Activated naive CD8-positive, alpha-beta T cell (primary cell): ENCODE data around the gene CHCHD6.

ENCODE experiments used
- H3K27ac Mint-ChIP-seq: one replicate; pipeline ENCODE4 v1.8.0; 2021; ENCODE audit warnings: mixed read lengths
- H3K27me3 Mint-ChIP-seq: one replicate; pipeline ENCODE4 v1.8.0; 2021; ENCODE audit warnings: mixed read lengths
- H3K36me3 Mint-ChIP-seq: one replicate; pipeline ENCODE4 v1.8.0; 2021; ENCODE audit warnings: mixed read lengths
- H3K4me1 Mint-ChIP-seq: one replicate; pipeline ENCODE4 v1.8.0; 2021; ENCODE audit warnings: low read depth, mixed read lengths
- H3K4me3 Mint-ChIP-seq: one replicate; pipeline ENCODE4 v1.8.0; 2021; ENCODE audit warnings: mild to moderate bottlenecking, mixed read lengths
- H3K9me3 Mint-ChIP-seq: one replicate; pipeline ENCODE4 v1.8.0; 2021; ENCODE audit warnings: low read depth, mixed read lengths

Gene CHCHD6

DNA sequence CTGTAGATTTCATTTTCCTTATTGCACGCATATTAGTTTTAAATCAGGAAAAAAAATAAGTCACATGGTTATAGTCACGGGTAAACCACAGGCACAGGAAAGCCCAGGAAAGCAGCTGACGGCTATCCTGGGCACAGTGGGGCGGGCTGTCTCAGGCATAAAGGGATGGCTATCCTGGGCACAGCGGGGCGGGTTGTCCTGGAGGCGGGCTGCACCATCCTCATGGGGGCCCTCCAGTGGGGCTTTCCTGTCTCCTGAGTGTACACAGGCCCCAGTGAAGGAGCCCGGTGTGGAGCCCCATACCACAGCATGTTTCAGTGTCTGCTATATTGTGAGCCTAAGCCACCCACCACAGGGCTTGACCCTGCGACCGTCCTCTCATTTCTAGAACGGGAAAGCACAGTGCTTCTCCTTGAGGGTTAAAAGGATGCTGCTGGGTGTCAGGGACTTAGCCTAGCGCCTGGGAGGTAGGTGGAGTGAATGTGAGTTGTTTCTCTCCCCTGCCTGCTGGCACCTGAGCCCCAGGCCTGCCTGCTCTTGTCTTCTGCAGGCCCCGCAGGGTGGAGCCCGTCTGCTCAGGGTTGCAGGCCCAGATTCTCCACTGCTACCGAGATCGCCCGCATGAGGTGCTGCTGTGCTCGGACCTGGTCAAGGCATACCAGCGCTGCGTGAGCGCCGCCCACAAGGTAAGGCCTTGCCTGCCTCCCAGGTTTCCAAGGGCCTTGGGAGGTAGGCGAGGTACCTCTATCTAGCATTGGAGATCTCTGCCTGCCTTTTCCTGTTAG lies 253.0 kb downstream of the CHCHD6 start:
- Mint-ChIP-seq H3K27ac (no peak overlapping the region), H3K27me3 (no peaks in the 10 kb centered on the region), H3K9me3 (no peaks in the 10 kb centered on the region), H3K4me1 (no peaks in the 10 kb centered on the region), H3K4me3 (no peak overlapping the region), H3K36me3 (no peaks in the 10 kb centered on the region)

DNA sequence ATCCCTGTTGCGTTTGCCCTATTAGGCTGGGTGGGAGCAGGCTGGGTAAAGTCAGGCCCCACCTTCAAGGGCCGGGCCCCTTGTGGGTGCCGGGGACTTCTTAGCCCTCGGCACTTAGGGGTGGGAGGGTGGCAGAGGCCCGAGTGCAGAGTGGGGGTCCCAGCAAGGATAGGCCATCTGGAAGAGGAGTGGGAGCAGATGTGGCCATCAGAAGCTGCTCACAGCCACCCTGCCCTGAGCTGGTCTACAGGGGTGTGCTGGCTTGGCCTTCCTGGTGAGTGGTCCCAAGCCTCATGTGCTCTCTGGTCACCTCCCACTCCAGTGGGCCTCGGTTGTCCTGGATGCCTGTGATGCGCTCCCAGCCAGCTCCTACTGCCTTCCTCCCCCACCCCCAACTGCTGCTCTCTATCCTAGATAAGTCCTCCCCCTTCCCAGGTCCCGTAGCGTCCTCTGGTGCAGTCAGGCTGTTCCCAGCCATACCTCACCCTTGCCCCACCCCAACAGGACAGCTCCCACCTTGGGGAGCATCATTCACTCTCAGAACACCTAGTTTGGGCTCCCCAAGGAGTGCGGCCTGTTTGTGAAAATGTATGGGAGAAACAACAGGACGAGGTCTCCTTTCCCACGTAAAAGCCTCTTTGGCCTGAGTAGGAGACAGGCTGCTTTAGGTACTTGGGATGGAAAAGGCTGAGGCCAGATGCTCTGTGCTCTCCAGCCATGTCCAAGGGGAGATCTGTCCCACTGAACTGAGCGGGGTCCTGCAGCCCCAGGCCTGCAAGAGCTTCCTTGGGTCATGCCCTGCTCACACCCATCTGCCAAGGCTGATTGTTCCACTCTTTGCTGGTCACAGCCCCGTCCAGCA lies 254.0 kb downstream of the CHCHD6 start:
- H3K9me3 Mint-ChIP-seq = no peaks in the 10 kb centered on the region
- H3K27me3 Mint-ChIP-seq = no peaks in the 10 kb centered on the region
- H3K4me3 Mint-ChIP-seq = no peak overlapping the region
- H3K36me3 Mint-ChIP-seq = no peaks in the 10 kb centered on the region
- no peak overlapping the region for H3K27ac Mint-ChIP-seq
- H3K4me1 Mint-ChIP-seq = no peaks in the 10 kb centered on the region

DNA sequence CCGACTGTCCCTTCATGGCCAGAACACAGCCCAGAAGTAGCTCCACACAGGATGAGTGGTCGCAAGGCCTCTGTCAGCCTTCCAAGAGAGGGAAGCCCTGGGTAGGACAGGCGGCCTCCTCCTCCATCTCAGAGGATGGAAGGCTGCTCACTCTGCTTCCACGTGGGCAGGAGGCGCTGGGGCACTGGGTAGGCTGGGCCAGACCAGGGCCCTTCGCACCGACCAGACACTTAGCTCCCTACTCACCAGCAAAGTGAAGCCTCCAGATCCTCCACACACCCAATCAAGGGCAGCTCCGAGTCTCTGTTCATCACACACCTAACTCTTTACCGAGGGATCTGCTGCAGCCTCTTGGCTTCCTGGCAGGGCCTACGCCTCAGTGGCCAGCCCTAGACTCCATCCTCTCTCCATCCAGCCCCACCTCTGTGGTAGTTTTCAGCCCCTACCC lies 254.6 kb downstream of the CHCHD6 start:
- Mint-ChIP-seq H3K27me3 (no peaks in the 10 kb centered on the region), H3K4me3 (no peak overlapping the region), H3K4me1 (no peaks in the 10 kb centered on the region), H3K36me3 (no peaks in the 10 kb centered on the region), H3K27ac (no peak overlapping the region), H3K9me3 (no peaks in the 10 kb centered on the region)

DNA sequence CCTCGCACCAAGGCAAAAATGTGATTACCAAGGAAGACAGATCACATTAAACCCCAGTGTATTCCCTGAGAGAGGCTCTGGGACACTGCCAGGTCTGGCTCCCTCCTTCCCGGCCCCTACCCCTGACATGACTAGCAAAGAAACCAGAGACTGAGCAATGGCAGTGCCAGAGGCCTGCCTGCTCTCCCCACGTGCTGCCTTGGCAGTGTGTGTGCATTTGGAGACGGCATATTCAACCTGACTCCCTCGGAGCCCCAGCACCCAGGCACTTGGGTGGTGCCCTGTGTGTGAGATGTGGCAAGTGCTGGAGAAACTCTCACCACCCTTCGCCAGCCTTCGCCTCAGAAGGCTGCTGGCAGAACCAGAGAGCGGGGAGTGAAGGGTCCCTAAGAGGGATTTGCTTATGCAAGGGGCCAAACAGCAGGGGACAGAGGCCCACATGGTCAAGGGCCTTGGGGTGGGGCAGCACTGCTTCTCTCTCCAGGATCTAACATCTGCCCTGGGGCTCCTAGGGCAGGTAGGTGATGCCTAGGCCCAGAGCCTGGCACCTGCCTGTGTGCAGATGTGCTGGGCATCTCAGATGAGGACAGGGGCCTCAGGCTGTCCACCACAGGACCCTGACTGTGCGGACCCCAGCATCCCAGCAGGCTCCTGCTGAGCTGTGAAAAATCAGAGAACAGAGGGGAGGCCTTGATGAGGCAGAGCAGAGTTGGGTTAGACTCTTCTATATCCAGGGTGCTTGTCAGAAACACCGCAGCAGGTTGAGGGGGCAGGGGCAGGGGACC lies 255.3 kb downstream of the CHCHD6 start:
- Mint-ChIP-seq H3K4me3 (no peak overlapping the region), H3K9me3 (no peaks in the 10 kb centered on the region), H3K27me3 (no peaks in the 10 kb centered on the region), H3K4me1 (no peaks in the 10 kb centered on the region), H3K27ac (no peak overlapping the region), H3K36me3 (no peaks in the 10 kb centered on the region)

DNA sequence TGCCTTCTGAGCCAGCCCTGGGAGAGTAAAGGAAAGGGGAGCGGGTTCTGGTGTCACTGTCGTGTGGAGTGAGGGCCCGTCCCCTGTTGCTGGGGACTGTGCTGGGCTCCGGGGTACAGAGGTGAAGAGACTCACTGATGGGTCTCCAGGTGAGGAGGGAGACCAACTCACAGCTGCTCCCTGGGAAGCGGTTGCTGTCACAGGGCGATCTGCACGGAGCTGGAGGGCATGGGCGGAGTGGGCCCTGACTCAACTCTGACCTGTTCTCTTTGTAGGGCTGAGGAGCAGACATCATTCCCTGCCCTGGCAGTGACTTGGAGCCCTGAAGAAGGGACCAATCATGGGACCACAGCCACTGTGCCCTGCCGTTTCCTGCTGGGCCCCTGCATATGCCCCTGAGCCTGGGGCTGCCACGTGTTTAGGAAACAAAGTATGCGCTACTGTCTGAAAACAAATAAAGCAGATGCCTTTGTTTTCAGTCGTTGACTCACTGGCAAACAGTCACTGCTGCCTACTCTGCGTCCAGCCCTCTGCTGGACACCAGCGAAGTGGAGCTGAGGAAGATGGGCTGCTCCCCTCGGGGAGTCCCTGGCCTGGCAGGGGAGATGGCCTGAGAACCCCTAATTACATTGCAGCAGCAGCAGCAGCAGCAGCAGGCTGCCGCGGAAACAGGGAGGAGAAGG lies 256.0 kb downstream of the CHCHD6 start:
- H3K4me3 Mint-ChIP-seq = no peak overlapping the region
- no peaks in the 10 kb centered on the region for H3K36me3 Mint-ChIP-seq
- H3K27ac Mint-ChIP-seq = no peak overlapping the region
- H3K9me3 Mint-ChIP-seq = no peaks in the 10 kb centered on the region
- no peaks in the 10 kb centered on the region for H3K27me3 Mint-ChIP-seq
- no peaks in the 10 kb centered on the region for H3K4me1 Mint-ChIP-seq

DNA sequence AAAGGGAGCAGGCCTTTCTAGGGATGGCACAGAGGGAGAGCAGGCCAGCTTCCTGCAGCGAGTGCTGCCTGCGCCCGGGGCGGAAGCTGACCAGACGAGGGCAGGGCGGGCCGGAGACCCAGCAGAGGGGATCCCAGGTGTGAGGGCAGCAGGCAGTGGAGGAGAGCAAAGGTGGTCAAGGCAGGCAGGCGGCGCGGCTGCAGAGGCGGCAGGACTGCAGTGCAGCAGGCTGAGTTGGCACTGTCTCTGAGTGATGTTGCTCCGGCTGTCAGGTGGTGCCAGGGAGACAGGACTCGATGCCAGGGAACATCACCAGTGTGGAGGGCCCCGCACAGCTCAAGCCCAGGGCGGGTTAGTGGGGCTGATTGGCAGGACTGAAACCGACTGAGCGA lies 256.6 kb downstream of the CHCHD6 start:
- no peaks in the 10 kb centered on the region for H3K9me3 Mint-ChIP-seq
- H3K36me3 Mint-ChIP-seq = no peaks in the 10 kb centered on the region
- H3K4me1 Mint-ChIP-seq = no peaks in the 10 kb centered on the region
- H3K27me3 Mint-ChIP-seq = no peaks in the 10 kb centered on the region
- H3K27ac Mint-ChIP-seq = no peak overlapping the region
- no peak overlapping the region for H3K4me3 Mint-ChIP-seq

DNA sequence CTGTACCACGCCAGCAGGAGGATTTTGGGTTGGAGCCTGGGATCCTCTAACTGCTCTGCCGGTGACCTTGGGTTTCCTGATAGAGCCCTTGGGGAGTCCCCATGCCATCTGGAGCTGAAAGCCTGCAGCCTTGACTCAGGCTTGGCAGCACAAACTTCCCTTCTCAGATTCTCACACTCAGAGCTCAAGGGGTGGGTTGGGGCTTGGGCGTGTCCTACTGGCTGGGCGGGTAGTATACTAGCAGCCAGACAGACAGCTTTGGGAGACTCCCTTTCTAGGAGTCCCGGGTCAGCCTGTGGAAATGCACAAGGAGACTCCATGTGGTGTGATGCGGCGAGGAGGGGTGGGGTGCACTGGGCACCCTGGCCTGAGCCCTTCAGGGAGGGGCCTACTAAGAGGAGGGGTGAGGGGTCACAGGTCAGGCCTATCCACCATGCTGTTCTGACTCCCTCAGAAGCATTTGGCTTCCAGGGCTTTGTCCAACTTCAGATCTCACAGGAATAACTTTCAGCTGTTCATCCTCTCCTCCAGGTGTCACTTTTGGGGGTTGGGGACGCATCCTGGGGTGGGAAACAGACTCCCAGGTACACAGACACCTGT lies 257.3 kb downstream of the CHCHD6 start:
- H3K4me3 Mint-ChIP-seq = no peak overlapping the region
- H3K27ac Mint-ChIP-seq = no peak overlapping the region
- H3K9me3 Mint-ChIP-seq = no peaks in the 10 kb centered on the region
- H3K36me3 Mint-ChIP-seq = no peaks in the 10 kb centered on the region
- H3K4me1 Mint-ChIP-seq = no peaks in the 10 kb centered on the region
- no peaks in the 10 kb centered on the region for H3K27me3 Mint-ChIP-seq

DNA sequence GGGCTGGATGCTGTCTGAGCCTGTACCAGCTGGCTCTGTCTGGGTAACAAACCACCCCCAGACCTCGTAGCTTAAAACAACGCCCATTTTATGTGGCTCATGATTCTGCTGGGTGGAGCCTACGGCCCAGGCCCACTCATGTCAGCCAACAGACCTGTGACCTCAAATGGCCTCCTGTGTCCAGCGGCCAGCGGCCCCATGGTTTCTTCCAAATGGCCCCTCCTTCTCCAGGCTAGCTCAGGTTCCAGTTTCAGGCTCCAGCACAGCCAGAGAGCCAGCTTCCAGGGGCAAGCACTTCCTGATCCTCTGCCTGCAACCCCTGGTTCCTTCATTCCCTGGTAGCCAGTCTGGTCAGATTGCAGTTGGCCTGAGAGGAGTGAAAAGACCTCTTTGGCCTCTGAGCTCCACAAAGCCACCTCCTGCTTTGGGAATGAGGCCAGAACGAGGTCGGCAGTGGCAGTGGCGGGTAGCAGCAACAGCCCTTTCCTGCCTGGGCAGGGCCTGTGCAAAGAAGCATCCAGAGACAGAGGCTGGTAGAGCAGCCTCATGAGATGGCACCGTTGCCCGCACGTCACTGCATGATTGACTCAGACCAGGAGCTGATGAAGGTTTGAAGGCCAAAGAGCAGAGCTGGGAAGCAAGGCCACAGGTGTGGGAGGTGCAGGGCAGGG lies 257.9 kb downstream of the CHCHD6 start:
- Mint-ChIP-seq H3K36me3 (no peaks in the 10 kb centered on the region), H3K9me3 (no peaks in the 10 kb centered on the region), H3K27me3 (no peaks in the 10 kb centered on the region), H3K4me1 (no peaks in the 10 kb centered on the region), H3K27ac (no peak overlapping the region), H3K4me3 (no peak overlapping the region)

DNA sequence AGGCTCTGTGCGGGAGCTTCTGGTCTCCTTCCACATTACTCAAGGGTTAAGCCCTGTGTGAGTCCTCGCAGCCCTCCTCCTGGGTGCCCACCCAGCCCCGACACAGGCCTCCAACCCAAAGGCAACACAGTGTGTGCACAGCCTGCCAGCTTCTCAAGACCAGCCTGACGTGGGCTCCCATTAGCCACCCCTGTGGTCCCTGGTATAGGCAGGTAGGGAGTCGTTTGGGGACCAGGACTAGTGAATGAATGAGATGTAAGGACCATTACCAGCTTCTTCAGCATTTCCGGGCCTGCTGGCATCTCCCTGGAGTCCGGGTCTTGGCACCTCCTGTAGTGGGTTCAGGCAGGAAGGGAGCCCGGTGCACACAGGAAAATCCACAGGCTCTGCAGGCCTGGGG lies 258.7 kb downstream of the CHCHD6 start:
- no peaks in the 10 kb centered on the region for H3K4me1 Mint-ChIP-seq
- H3K27ac Mint-ChIP-seq = no peak overlapping the region
- no peaks in the 10 kb centered on the region for H3K9me3 Mint-ChIP-seq
- H3K36me3 Mint-ChIP-seq = no peaks in the 10 kb centered on the region
- no peak overlapping the region for H3K4me3 Mint-ChIP-seq
- H3K27me3 Mint-ChIP-seq = no peaks in the 10 kb centered on the region

DNA sequence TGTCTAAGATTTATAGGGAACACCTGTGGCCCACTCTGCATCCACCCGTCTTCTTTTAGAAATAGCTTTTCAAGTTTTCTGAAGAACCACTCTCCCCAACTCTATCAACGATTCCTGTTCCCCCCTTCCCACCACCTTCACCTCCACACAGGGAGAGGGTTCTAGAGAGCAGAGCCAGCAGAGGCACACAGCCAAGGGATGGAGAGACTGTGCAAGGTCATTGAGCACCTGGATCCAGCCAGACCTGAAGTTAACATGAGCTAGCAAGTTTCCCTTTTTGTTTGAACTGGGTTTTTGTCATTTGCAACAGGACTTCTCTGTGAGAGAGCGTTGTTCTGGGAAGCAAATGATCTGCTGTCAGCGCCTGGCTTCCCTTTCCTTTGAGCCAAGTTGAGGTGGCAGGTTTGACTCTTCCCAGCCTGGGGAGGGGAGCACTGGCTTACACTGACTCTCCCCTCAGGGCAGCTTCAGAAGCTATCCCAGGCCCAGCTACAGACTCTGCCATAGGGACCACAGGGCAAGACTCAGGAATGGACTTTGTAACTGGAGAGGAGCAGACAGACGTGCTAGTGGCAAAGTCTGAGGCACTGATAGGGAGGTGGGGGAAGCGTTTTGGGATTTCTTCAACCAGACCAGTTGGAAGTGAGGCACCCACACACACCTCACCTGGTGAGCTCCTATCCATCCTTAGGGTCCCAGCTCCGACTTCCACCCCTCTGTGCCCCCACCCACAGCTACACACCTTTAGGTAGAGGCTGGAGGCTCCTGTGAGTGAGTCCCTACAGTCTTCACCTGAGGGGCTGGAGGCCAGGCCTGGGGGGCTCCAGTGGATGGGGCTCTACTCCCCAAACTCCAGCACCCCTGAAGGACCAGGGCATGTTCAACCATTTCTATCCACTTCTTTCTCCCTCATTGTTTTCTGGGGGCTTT lies 259.5 kb downstream of the CHCHD6 start:
- Mint-ChIP-seq H3K36me3 (no peaks in the 10 kb centered on the region), H3K4me1 (no peaks in the 10 kb centered on the region), H3K27ac (no peak overlapping the region), H3K9me3 (no peaks in the 10 kb centered on the region), H3K27me3 (no peaks in the 10 kb centered on the region), H3K4me3 (no peak overlapping the region)

DNA sequence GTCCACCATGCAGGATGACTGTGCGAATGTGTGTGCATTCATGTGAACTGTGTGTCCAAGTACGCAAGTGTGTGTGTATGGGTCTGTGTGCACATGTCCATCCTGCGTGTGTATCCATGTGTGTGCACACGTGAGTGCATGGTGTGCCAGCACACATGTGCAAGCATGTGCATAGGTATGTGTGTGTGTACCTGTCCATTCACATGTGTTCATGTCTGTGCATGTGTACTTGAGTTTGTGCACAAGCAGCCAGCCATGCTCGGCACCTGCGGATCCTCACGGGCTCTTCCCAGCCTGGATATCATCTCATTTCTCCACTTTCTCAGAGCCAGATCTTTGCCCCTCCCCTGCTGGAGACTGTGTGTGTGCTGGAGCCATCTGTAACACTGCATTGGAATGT lies 260.2 kb downstream of the CHCHD6 start:
- H3K27me3 Mint-ChIP-seq = no peaks in the 10 kb centered on the region
- no peaks in the 10 kb centered on the region for H3K36me3 Mint-ChIP-seq
- H3K4me1 Mint-ChIP-seq = no peaks in the 10 kb centered on the region
- no peak overlapping the region for H3K27ac Mint-ChIP-seq
- H3K4me3 Mint-ChIP-seq = no peak overlapping the region
- no peaks in the 10 kb centered on the region for H3K9me3 Mint-ChIP-seq

DNA sequence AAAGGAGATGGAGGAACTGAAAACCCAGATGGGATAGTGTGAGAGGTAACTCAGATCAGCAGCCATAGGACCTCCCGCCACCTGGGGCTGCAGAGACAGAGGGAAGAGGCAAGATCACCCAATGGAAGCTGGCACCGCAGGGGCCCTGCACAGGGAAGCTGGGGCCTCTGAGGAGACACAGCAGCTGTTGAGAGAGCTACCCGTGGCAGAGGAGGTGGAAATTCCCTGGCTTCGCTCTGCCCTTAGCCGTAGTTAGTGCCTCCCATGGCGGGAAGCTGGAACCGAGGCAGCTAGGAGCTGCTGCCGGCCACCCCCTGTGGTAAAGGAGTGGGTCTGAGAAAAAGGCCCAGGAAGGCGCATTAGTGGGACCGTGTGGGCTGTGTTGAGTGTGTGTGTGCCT lies 260.9 kb downstream of the CHCHD6 start:
- Mint-ChIP-seq H3K4me1 (no peaks in the 10 kb centered on the region), H3K4me3 (no peak overlapping the region), H3K27me3 (no peaks in the 10 kb centered on the region), H3K27ac (no peak overlapping the region), H3K9me3 (no peaks in the 10 kb centered on the region), H3K36me3 (no peaks in the 10 kb centered on the region)

DNA sequence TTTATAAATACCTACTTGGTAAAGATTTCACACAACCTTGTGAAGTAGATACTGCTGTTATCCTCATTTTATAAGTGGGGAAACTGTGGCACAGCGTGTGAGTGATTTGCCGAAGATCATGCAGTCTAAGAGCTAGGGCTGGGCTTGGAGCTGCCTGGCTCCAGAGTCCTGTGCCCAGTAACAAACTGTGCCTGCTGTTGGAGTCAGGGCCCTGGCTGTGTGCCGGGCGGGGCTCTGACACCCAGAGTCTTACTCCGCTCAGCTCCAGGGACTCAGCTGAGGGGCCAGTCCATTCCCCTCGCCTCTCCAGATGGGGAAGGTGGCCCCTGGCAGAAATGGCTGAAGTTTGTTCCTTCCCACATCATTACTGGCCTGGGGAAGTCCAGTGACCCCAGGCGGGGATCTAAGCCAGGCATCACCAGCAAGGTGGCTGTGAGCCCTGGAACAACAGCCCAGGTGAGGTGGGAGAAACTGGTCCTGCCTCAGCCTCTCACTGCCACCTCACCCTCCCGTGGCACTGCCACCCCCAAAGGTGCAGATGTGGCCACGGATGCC lies 261.6 kb downstream of the CHCHD6 start:
- peaks cover 3% of the 10 kb centered on the region for H3K27me3 Mint-ChIP-seq
- H3K27ac Mint-ChIP-seq = no peak overlapping the region
- H3K36me3 Mint-ChIP-seq = no peaks in the 10 kb centered on the region
- H3K4me3 Mint-ChIP-seq = no peak overlapping the region
- no peaks in the 10 kb centered on the region for H3K4me1 Mint-ChIP-seq
- no peaks in the 10 kb centered on the region for H3K9me3 Mint-ChIP-seq
